IMR-90 (cell line): ENCODE results near the gene HDAC7. TPM values are rescaled to one million over a fixed set of nuclear protein-coding genes. Genes with fewer than 3 reads are reported as not detected.

Experiments
- ATAC-seq: fragments of 200-7000 bp; cut with Tn5 transposase; 2 replicates; pipeline ENCODE4 v1.9.1; 2020; ENCODE audit warnings: low read depth, mild to moderate bottlenecking, moderate library complexity
- BruUV-seq: library from RNA; stranded (reverse); fragments of 400-500 nt; replicated peaks from 2 replicates; lab custom pipeline; 2021; lab: Mats Ljungman, UMichigan
- CTCF ChIA-PET: fragments of 300-600 bp; formaldehyde crosslinking; extraction: SDS; loops from one replicate; lab custom pipeline; 2021; ENCODE audit warnings: antibody characterized with exemption; lab: Yijun Ruan, JAX
- POLR2A ChIA-PET: fragments of 300-600 bp; sonication (Branson Sonifier 250); formaldehyde crosslinking; loops from one replicate; lab custom pipeline; 2022; ENCODE audit warnings: antibody characterized with exemption; ENCODE audit not compliant: unreplicated experiment; lab: Charles Lee
- DNase-seq: peaks from one replicate; pipeline ENCODE4 v3.0.0; 2013
- H2AFZ ChIP-seq: replicated peaks from 2 replicates; pipeline ENCODE3; 2013; ENCODE audit warnings: low read length, mild to moderate bottlenecking; ENCODE audit not compliant: poor library complexity
- H2AK5ac ChIP-seq: 2 replicates; pipeline ENCODE4 v1.6.1; 2013; ENCODE audit warnings: low read depth, low read length, inconsistent platforms
- H2AK9ac ChIP-seq: replicated peaks from 2 replicates; pipeline ENCODE3; 2013; ENCODE audit warnings: mild to moderate bottlenecking, low read depth, low read length, moderate library complexity; ENCODE audit not compliant: poor library complexity
- H2BK120ac ChIP-seq: 2 replicates; pipeline ENCODE4 v1.6.1; 2013; ENCODE audit warnings: low read depth, low read length, inconsistent platforms
- H2BK15ac ChIP-seq: 3 replicates; pipeline ENCODE4 v1.6.1; 2013; ENCODE audit warnings: low read depth, low read length, inconsistent platforms
- H2BK20ac ChIP-seq: 2 replicates; pipeline ENCODE4 v1.6.1; 2013; ENCODE audit warnings: low read depth, mild to moderate bottlenecking, inconsistent platforms, low read length, moderate library complexity
- H2BK5ac ChIP-seq: 2 replicates; pipeline ENCODE4 v1.6.1; 2013; ENCODE audit warnings: mild to moderate bottlenecking, low read depth, low read length, inconsistent platforms; ENCODE audit not compliant: poor library complexity, severe bottlenecking
- H3K14ac ChIP-seq: replicated peaks from 2 replicates; pipeline ENCODE4 v1.6.1; 2013; ENCODE audit warnings: low read depth, low read length, inconsistent platforms
- H3K18ac ChIP-seq: 2 replicates; pipeline ENCODE4 v1.6.1; 2013; ENCODE audit warnings: low read depth, low read length, control low read depth
- H3K23ac ChIP-seq: 2 replicates; pipeline ENCODE4 v1.6.1; 2013; ENCODE audit warnings: low read depth, low read length, inconsistent platforms
- H3K27ac ChIP-seq: 2 replicates; pipeline ENCODE4 v1.5.1; 2013; ENCODE audit warnings: mild to moderate bottlenecking, control low read depth, low read length; ENCODE audit not compliant: insufficient read depth
- H3K27me3 ChIP-seq: 2 replicates; pipeline ENCODE4 v1.6.1; 2013; ENCODE audit warnings: low read length; ENCODE audit not compliant: control insufficient read depth, insufficient read depth
- H3K36me3 ChIP-seq: 2 replicates; pipeline ENCODE4 v1.6.1; 2013; ENCODE audit warnings: low read length, mixed read lengths; ENCODE audit not compliant: control insufficient read depth, insufficient read depth
- H3K4ac ChIP-seq: 2 replicates; pipeline ENCODE4 v1.6.1; 2013; ENCODE audit warnings: low read depth, low read length, inconsistent platforms
- H3K4me1 ChIP-seq: 2 replicates; pipeline ENCODE4 v1.6.1; 2013; ENCODE audit warnings: low read length, mixed read lengths; ENCODE audit not compliant: control insufficient read depth, insufficient read depth
- H3K4me2 ChIP-seq: 2 replicates; pipeline ENCODE4 v1.6.1; 2013; ENCODE audit warnings: low read depth, mild to moderate bottlenecking, control low read depth, low read length, moderate library complexity
- H3K4me3 ChIP-seq: 2 replicates; pipeline ENCODE4 v1.5.1; 2013; ENCODE audit warnings: low read depth, mild to moderate bottlenecking, control low read depth, low read length, moderate library complexity; ENCODE audit not compliant: insufficient read depth
- H3K56ac ChIP-seq: 2 replicates; pipeline ENCODE4 v1.6.1; 2013; ENCODE audit warnings: low read length, inconsistent platforms; ENCODE audit not compliant: insufficient read depth; ENCODE audit errors: extremely low read depth
- H3K79me1 ChIP-seq, 2 experiments: 2 replicates each; pipeline ENCODE4 v1.6.1; 2013; ENCODE audit warnings: low read length in 2 of 2, inconsistent platforms in 1 of 2, low read depth in 1 of 2
- H3K9ac ChIP-seq: 2 replicates; pipeline ENCODE4 v1.6.1; 2013; ENCODE audit warnings: low read depth, low read length, control low read depth
- H3K9me1 ChIP-seq: 2 replicates; pipeline ENCODE4 v1.6.1; 2013; ENCODE audit warnings: low read length, inconsistent platforms; ENCODE audit not compliant: insufficient read depth
- H3K9me3 ChIP-seq: 2 replicates; pipeline ENCODE4 v1.6.1; 2013; ENCODE audit warnings: low read length; ENCODE audit not compliant: control insufficient read depth, insufficient read depth
- H4K20me1 ChIP-seq: 2 replicates; pipeline ENCODE4 v1.6.1; 2013; ENCODE audit warnings: low read length, inconsistent platforms; ENCODE audit not compliant: insufficient read depth
- H4K5ac ChIP-seq: 2 replicates; pipeline ENCODE4 v1.6.1; 2013; ENCODE audit warnings: mild to moderate bottlenecking, low read depth, low read length, control low read depth
- H4K8ac ChIP-seq, 2 experiments: 2 replicates each; pipeline ENCODE4 v1.6.1; 2013; ENCODE audit warnings: low read depth in 2 of 2, low read length in 2 of 2, control low read depth in 1 of 2, inconsistent platforms in 1 of 2
- H4K91ac ChIP-seq: 2 replicates; pipeline ENCODE4 v1.6.1; 2013; ENCODE audit warnings: low read depth, low read length, inconsistent platforms; ENCODE audit not compliant: insufficient read depth
- CEBPB ChIP-seq: IDR thresholded peaks from 2 replicates; pipeline ENCODE4 v1.6.1; 2012; ENCODE audit warnings: low read depth, low read length, improper control_type of control experiment
- FOS ChIP-seq: fragments of 150-350 bp; IDR thresholded peaks from 2 replicates; pipeline ENCODE4 v1.6.1; 2016; ENCODE audit warnings: low read depth, low read length
- MAZ ChIP-seq: IDR thresholded peaks from 2 replicates; pipeline ENCODE4 v1.6.1; 2012; ENCODE audit warnings: low read depth, mild to moderate bottlenecking, low read length, improper control_type of control experiment, moderate library complexity, borderline replicate concordance
- MXI1 ChIP-seq: IDR thresholded peaks from 2 replicates; pipeline ENCODE4 v1.6.1; 2012; ENCODE audit warnings: low read depth, mild to moderate bottlenecking, low read length, moderate library complexity, borderline replicate concordance
- POLR2A ChIP-seq: IDR thresholded peaks from 2 replicates; pipeline ENCODE4 v1.6.1; 2012; ENCODE audit warnings: mild to moderate bottlenecking, low read depth, low read length
- RAD21 ChIP-seq: IDR thresholded peaks from 2 replicates; pipeline ENCODE4 v1.6.1; 2012; ENCODE audit warnings: low read length, improper control_type of control experiment
- SMC3 ChIP-seq: fragments of 150-350 bp; IDR thresholded peaks from 2 replicates; pipeline ENCODE4 v1.6.1; 2016; ENCODE audit warnings: low read depth, mild to moderate bottlenecking, antibody characterized with exemption, low read length, moderate library complexity
- WGBS, 2 experiments: methylation state at CpG; one replicate each; pipeline versions ENCODE4 v1.1.5 to v1.1.7; 2013; ENCODE audit warnings: missing lambda C conversion rate in 2 of 2; ENCODE audit not compliant: insufficient read length in 1 of 2; ENCODE audit errors: extremely low coverage in 2 of 2; 5-methylcytosine and 5-hydroxymethylcytosine counted together
- dilution Hi-C: fragments of 300-500 bp; cut with HindIII; formaldehyde crosslinking; loops from one replicate; pipeline ENCODE4 v1.14.3; 2018; ENCODE audit warnings: low sequenced_read_pairs; ENCODE audit not compliant: unreplicated experiment
- in situ Hi-C: fragments of 300-500 bp; cut with MboI; formaldehyde crosslinking; loops from 3 replicates; pipeline ENCODE4 v1.14.3; 2019; ENCODE audit warnings: low sequenced_read_pairs, inconsistent platforms, mixed read lengths
- intact Hi-C: fragments of 100-400 bp; cut with micrococcal nuclease; formaldehyde crosslinking; loops from 2 replicates; pipeline ENCODE4 v1.10.0; 2022
- polyA plus RNA-seq, 3 experiments: library from polyadenylated mRNA; depleted of rRNA; stranded (reverse); fragments of >200 nt; gene quantifications; 2 replicates each; pipeline ENCODE4 v1.2.3, GENCODE V29; 2012; ENCODE audit warnings: low replicate concordance in 1 of 3
- total RNA-seq: library from RNA; depleted of rRNA; stranded (reverse); fragments of >200 nt; gene quantifications from 2 replicates; pipeline ENCODE4 v1.2.3, GENCODE V29; 2012
- TF ChIP-seq, protein P1 (sequence below): fragments of 150-350 bp; IDR thresholded peaks from 2 replicates; pipeline ENCODE4 v1.6.1; 2017; ENCODE audit warnings: mild to moderate bottlenecking, antibody characterized with exemption, low read length, low read depth
- TF ChIP-seq, protein P2 (sequence below): fragments of 150-350 bp; IDR thresholded peaks from 2 replicates; pipeline ENCODE4 v1.6.1; 2016; ENCODE audit warnings: low read depth, mild to moderate bottlenecking, low read length, moderate library complexity, borderline replicate concordance

HDAC7 gene
- total and polyA plus RNA-seq, 2 of the 4 experiments (the other 2 are of a cell fraction): 10.4 to 64.7 TPM

DNA sequence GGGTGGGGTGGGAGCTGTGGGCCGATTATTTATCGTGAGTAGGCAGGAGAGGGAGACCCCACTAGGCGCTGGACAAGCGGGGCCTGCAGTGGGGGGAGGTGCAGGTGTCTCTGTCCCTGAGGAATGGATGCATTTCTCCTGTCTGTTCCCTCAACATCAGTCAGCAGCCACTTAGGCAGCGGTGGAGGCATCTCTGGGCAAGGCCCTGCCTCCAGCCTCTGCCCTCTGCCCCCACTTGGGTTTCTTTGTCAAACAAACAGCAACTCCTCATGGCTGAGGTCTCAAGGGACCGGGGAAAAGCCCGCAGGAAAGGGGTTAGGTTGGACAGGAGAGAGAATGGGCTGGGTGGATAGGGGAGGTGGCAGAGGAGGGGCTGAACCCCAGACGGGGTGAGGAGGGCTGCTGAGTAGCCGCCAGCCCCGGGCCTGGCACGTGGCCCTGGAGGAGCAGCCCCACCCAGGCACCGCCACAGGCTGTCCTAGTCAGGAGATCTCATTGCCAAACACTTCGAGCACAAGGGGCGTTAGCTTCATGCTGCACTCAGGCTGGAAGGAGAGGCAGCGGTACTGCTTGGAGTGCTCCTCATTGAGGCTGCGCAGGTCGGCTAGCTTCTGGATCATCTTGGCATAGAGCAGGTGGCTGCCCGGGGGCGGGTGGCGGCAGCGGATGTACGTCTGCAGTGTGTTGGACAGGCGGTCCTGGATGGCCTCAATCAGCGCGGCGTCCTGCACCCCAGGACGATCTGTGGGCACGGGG lies 24.7 kb upstream of the HDAC7 start:
- whole genome bisulfite sequencing, 2 experiments: 63% methylated on average over 12 of the region's 28 CpGs; no CpG with 5 or more reads in 1 of the 2 experiments
- no TSS peak for BruUV-seq
- TF ChIP-seq POLR2A (no peak), MXI1 (no peak), MAZ (no peak), SMC3 (no peak), RAD21 (no peak), CEBPB (no peak), FOS (no peak)
- TF ChIP-seq, protein P1, sequence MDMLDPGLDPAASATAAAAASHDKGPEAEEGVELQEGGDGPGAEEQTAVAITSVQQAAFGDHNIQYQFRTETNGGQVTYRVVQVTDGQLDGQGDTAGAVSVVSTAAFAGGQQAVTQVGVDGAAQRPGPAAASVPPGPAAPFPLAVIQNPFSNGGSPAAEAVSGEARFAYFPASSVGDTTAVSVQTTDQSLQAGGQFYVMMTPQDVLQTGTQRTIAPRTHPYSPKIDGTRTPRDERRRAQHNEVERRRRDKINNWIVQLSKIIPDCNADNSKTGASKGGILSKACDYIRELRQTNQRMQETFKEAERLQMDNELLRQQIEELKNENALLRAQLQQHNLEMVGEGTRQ: no peak
- TF ChIP-seq, protein P2, sequence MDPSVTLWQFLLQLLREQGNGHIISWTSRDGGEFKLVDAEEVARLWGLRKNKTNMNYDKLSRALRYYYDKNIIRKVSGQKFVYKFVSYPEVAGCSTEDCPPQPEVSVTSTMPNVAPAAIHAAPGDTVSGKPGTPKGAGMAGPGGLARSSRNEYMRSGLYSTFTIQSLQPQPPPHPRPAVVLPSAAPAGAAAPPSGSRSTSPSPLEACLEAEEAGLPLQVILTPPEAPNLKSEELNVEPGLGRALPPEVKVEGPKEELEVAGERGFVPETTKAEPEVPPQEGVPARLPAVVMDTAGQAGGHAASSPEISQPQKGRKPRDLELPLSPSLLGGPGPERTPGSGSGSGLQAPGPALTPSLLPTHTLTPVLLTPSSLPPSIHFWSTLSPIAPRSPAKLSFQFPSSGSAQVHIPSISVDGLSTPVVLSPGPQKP: no peak
- H3K9me3 ChIP-seq: no peaks in the 10 kb centered on the region
- intact Hi-C loops (no loop called here), dilution Hi-C loops (loop anchor here (10.0 kb wide), 1 partner anchor 60 kb away; no protein-coding TSS in a partner anchor), in situ Hi-C loops (no loop called here)
- H2AFZ ChIP-seq: no peak overlapping the region
- no peak for ATAC-seq
- H3K18ac ChIP-seq: no peak overlapping the region
- H4K8ac ChIP-seq: no peak overlapping the region
- no peak overlapping the region for H3K27ac ChIP-seq
- CTCF ChIA-PET: no interaction called here
- no peak overlapping the region for H2AK9ac ChIP-seq
- no peak overlapping the region for H3K4me2 ChIP-seq
- H4K91ac ChIP-seq: no peak overlapping the region
- H2BK5ac ChIP-seq: no peak overlapping the region
- no peak overlapping the region for H3K4ac ChIP-seq
- POLR2A ChIA-PET: no interaction called here
- no peak overlapping the region for H4K5ac ChIP-seq
- H3K36me3 ChIP-seq: 0 out of 2 replicates have a peak, but pooled peaks cover 4% of the 10 kb centered on the region
- H2BK15ac ChIP-seq: no peak overlapping the region
- H3K4me3 ChIP-seq: no peak overlapping the region
- no peak overlapping the region for H3K23ac ChIP-seq
- H4K20me1 ChIP-seq: no peaks in the 10 kb centered on the region; the same call in 1 of the 2 replicates
- no peak overlapping the region for H3K56ac ChIP-seq
- H2BK120ac ChIP-seq: no peak overlapping the region
- H3K27me3 ChIP-seq: no peaks in the 10 kb centered on the region
- no peak overlapping the region for H2AK5ac ChIP-seq
- no peak for DNase-seq
- peaks cover 5% of the 10 kb centered on the region; the same call in 1 of the 2 replicates for H3K9me1 ChIP-seq
- peaks cover 7% of the 10 kb centered on the region for H3K4me1 ChIP-seq
- no peak overlapping the region for H3K14ac ChIP-seq
- H2BK20ac ChIP-seq: no peak overlapping the region
- no peak overlapping the region for H3K9ac ChIP-seq
- no peaks in the 10 kb centered on the region for H3K79me1 ChIP-seq
